Measurements from ENCODE around the gene TFEC.

Gene TFEC

DNA sequence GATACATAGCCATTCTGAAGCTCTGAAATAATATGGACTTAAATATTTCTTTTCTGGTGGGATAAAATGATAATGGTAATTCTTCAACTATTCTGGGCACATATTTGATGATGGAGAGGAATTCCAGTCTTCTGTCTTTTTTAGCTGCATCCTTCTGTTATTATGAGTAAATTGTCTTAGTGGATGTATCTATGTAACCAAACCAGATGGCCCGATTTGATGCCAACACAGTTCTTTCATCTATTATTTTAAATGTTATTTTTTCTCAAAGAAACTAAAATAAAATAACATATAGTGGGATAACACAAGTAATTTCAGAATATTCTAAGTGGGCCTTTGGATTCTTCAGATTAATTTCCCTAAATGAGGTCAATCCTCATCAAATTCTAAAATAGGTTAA lies 110.2 kb downstream of the TFEC start:
- DNase-seq = no peak

DNA sequence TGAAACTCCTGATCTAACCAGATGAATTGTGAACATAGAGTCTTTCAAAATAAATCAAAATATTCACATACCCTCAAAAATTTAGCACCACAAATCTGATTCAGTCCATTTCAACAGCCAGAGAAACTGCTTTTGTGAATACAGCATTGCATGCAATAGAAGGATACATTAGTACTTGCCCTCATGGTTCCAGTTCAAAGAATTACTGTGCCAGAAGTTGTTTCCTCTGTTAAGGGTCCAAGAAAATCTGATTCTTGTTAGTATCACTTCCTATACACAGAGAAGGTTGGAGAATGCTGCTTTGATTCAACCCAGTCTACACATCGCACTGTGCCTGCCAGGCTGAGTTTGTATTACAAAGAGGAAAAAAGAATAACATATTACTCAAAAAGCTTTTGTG lies 115.6 kb downstream of the TFEC start:
- DNase-seq = no peak

DNA sequence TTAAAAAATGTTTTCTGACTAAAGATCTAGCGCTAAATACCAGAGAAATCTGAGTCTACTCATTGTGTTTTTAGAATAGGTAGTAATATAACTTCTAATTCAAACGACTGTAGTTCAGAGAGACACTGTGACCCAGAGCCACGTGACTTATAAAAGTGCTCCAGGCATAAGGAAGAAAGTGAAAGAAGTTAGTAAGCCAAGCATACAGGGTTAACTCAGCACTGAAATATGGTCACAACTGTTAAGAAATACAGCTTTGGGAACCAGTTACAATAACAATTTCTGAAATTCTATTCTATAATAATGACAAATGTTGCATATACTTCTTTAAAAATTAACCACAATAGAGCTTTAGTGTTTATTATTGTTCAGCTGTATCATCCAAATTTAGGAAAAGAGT lies 119.1 kb downstream of the TFEC start:
- no peak for DNase-seq

DNA sequence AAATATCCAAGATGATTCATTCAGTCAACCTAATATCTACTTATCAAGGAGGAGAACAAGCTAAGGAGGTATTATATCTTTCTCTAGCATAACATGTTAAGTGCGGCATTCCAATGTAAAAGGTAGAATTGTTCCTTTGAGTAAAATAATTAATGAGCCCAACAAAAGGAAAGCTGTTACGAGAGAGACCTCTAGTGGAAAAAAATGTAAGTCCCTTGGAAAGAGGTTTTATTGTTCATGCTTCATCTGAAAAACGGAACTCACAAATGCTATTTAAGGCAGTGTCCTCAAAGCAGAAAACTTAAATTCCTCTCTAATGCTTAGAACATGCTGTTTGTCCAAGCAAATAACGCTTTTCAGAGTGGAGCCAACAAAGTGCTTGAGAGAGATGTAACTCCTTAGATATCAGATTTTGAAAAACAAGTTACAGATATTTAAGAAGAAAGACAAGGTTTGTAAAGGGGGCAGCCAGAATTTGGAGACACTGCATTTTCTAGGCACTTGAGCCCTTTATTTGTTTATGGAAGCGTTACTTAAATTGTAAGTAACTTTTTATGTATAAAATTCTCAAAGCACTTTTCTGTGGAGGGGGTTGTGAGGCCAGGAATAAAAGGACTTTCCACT lies 119.9 kb downstream of the TFEC start:
- peak; percentile 41 for DNase-seq

DNA sequence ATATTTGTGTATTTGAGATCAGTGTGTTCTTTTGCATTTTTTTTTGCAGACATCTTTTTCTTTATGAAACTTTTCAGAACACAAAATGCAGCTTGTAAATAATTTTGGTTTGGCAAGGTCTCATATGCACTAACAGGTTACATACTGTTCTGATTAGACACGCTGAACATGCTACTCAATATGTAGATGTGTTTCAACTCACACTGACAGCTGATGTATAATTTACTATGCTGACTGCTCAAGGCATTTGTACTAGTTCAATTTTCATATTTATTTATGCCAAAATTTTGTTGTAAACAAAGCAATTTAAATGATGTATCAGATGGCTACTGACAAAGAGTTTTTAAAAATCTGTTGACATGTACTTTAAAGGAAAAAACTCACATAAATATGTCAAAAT lies 123.8 kb downstream of the TFEC start:
- DNase-seq = no peak

DNA sequence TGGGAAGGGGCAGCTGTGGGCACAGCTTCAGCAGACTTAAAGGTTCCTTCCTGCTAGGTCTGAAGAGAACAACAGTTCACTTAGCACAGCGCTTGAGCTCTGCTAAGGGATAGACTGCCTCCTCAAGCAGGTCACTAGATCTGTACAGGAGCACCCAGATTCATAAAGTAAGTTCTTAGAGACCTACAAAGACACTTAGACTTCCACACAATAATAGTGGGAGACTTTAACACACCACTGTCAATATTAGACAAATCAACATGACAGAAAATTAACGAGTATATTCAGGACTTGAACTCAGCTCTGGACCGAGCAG lies 140.9 kb downstream of the TFEC start:
- DNase-seq = no peak

DNA sequence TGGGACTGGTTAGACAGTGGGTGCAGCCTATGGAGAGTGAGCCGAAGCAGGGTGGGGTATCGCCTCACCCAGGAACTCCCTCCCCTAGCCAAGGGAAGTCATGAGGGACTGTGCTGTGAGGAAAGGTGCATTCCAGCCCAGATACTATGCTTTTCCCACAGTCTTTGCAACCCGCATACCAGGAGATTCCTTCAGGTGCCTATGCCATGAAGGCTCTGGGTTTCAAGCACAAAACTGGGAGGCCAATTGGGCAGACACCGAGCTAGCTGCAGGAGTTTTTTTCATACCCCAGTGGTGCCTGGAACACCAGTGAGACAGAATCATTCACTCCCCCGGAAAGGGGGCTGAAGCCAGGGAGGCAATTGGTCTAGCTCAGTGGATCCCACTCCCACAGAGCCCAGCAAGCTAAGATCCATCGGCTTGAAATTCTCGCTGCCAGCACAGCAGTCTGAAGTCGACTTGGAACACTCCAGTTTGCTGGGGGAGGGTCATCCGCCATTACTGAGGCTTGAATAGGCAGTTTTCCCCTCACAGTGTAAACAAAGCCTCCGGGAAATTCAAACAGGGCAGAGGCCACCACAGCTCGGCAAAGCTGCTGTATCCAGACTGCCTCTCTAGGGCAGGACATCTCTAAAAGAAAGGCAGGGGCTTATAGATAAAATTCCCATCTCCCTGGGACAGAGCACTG lies 141.4 kb downstream of the TFEC start:
- DNase-seq = no peak

- no peak for DNase-seq
Measured at GRCh38 chr7:115885550-115885949, 145.0 kb downstream of the TFEC start.

All from fibroblast of skin of right quadriceps (primary cell).